ENCODE data around the gene SRL.
"Not testable (repeated sequence)": the region's sequence is repeated elsewhere in the genome, so short reads cannot be mapped to it uniquely, and the experiment has no call there.

SRL gene

GRCh38 chr16:4260360-4260759, 18.5 kb upstream of the SRL start:
- no peak for DNase-seq (ENCODE audit: low read depth)

- peak; percentile 46 for DNase-seq (ENCODE audit: low read depth)
Measured at GRCh38 chr16:4257646-4258556, 16.0 kb upstream of the SRL start.

- DNase-seq (ENCODE audit: low read depth), result peak; percentile 99
Measured at GRCh38 chr16:4253394-4254150, 11.7 kb upstream of the SRL start.

GRCh38 chr16:4253012-4253393, 11.1 kb upstream of the SRL start:
- not testable (repeated sequence) for DNase-seq (ENCODE audit: low read depth)

- no peak for DNase-seq (ENCODE audit: low read depth)
Measured at GRCh38 chr16:4249530-4250308, 7.8 kb upstream of the SRL start.

DNA sequence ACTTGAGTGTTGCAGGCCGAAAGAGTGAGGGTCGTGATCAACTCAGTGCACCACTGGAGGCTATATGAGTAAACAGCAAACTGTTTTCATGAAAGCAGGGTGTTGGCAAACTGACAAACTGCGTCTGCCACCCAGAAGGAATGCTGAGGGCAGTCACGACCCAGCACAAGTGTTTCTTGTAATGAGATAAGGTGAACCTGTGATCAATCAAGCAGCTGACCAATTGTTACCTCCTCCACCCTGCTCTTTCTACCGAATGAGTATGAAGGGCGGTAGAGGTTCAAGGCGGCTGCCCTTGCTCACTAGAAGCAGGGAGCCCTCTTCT, 5.5 kb upstream of the SRL start:
- no peak for DNase-seq (ENCODE audit: low read depth)

DNA sequence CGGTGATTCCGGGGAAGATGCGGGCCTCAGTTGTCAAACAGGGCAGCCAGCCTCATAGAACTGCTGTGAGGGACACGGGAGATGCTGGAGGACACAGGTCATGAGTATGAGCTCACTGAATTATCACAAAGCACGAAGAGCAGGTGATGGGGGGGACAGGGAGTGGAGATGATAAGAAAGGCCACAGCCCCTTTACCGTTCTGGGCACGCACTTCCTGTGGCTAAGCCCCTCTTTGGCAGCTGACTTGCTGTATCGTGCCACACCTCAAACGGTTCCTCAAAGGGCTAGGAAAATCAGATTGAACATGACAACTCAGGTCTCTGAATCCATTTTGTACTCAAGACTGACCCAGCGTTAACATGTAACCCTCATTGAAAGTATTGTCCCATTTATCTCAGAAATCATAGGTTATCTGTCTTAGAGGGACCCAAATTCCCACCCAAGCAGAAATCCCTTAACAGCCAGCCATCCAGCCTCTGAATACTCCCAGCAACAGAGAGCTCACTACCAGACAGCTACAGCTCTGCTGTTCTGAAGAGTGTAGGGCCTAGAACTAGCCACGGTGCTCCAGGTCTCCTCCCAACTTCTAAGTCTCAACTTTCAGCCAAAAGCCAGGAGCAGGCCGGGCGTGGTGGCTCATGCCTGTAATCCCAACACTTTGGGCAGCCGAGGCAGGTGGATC, 5.0 kb upstream of the SRL start:
- no peak for DNase-seq (ENCODE audit: low read depth)

GRCh38 chr16:4245077-4245791, 3.4 kb upstream of the SRL start:
- no peak for DNase-seq (ENCODE audit: low read depth)

GRCh38 chr16:4244254-4245076, 2.6 kb upstream of the SRL start:
- no peak for DNase-seq (ENCODE audit: low read depth)

DNA sequence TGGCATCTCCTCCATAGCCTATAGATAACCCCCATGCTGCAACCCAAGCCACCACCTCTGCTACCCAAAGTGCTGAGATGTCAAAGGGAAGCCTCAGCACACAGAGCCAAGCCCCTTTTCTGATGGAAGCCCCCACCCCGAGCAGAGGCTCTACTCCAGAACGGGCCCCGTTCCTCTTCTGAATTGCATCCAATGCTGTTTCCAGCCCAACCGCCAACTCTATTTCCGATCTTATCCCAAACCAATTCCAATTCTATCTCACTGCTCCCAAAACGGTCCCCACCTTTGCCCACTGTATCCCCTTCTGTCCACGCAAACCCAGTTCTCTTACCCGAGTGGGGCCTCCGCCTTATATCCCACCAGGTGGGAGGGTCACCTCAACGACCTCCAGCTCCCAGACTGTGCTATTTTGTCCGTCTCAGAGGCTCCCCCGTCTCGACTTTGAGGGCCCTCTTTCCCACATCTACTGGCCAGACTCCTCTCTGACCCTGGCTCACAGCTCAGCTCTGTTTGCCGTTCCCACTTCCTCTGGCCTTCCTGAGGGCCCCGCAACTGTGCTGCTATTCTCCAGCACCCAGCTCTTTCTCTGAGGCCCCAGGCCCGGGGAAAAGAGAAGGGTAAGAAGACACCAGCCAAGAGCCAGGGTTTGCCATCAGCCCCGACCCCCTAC, 487 bp downstream of the SRL start:
- DNase-seq (ENCODE audit: low read depth), result no peak

DNA sequence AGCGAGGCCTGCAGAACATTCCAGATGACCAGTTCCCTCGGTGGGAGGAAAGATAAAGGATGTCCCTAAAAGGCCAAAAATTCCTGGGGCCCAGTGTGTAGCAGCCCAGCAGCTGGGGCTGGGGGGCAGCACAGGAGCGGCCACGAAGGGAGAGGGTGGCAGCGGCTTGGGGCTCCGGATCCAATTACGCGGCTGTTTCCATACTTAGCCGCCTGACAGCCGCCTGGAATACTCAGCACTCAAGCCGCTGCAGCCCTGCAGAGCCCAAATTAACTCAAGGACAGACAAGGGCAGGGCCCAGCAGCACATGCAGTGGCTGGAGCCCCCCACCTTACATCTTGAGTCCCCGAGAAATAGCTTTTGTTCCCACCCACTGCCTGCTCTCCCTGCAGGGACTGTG, 1.3 kb downstream of the SRL start:
- no peak for DNase-seq (ENCODE audit: low read depth)

GRCh38 chr16:4239682-4240175, 2.2 kb downstream of the SRL start:
- DNase-seq (ENCODE audit: low read depth), result no peak

- DNase-seq (ENCODE audit: low read depth), result no peak
Measured at GRCh38 chr16:4239020-4239419, 2.9 kb downstream of the SRL start.

- no peak for DNase-seq (ENCODE audit: low read depth)
Measured at GRCh38 chr16:4233431-4233830, 8.4 kb downstream of the SRL start.

GRCh38 chr16:4232541-4233386, 9.1 kb downstream of the SRL start:
- no peak for DNase-seq (ENCODE audit: low read depth)

DNA sequence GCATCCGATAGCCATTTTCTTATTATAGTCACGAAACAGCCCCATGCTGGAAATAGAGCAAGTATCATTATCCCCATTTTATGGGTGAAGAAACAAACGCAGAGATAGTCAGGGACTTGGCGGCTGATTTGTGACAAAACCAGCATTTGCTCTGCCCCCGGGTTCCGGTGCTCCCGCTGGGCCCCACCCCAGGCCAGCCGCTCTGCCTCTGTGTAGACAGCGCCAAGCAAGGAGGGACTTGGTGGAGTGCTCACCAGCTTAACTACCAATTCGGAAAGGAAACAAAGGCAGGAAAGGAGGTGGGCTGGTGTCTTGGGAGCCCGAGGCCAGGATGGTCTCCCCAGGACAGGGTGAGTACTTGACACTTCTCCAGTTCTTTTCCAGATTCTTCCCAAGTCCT, 10.0 kb downstream of the SRL start:
- no peak for DNase-seq (ENCODE audit: low read depth)

DNA sequence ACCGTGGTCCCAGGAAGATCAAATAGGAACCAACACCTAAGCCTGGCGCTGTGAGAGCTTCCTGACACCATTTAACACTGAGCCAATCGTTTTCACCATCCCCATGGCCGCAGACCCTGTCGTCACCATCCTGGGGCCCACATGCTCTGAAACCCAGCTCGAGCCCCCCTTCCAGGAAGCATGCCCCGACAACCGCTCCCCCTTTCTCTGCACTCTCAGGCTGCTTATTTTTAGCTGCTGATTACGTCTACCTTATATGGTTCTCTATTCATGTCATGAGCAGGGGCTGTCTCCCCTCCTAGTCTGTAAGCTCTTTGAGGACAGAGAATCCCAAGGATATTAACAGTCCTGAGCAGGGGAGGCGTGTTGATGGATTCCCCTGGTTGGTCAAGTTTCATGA, 10.5 kb downstream of the SRL start:
- no peak for DNase-seq (ENCODE audit: low read depth)

- no peak for DNase-seq (ENCODE audit: low read depth)
Measured at GRCh38 chr16:4227040-4227332, 14.9 kb downstream of the SRL start.
